Peyer's patch (tissue), 4 donors: ENCODE data around the gene SLC9A7. TPM values are rescaled to one million over a fixed set of nuclear protein-coding genes. Genes with fewer than 3 reads are reported as not detected.

ENCODE experiments used
- DNase-seq, 3 donors: peaks; one replicate each; pipeline ENCODE4 v3.0.0-alpha.2; 2017 to 2019
- H3K27ac ChIP-seq, 4 donors: fragments of 200-600 bp; sonication (generic); one replicate each; pipeline ENCODE4 v1.5.1; 2016 to 2019
- H3K27me3 ChIP-seq, 2 donors: fragments of 200-600 bp; sonication (generic); one replicate each; pipeline ENCODE4 v1.5.1; 2019
- H3K36me3 ChIP-seq, 3 donors: fragments of 200-600 bp; sonication (generic); one replicate each; pipeline ENCODE4 v1.5.1; 2016 to 2019
- H3K4me1 ChIP-seq, 4 donors: fragments of 200-600 bp; sonication (generic); one replicate each; pipeline ENCODE4 v1.5.1; 2016 to 2019
- H3K4me3 ChIP-seq, 4 donors: fragments of 200-600 bp; sonication (generic); 1 replicate in 3 of 4; 2 replicates in 1 of 4; pipeline ENCODE4 v1.5.1; 2016 to 2019; ENCODE audit warnings: mild to moderate bottlenecking in 1 of 4
- H3K9me3 ChIP-seq, 4 donors: fragments of 200-600 bp; sonication (generic); one replicate each; pipeline ENCODE4 v1.5.1; 2016 to 2019; ENCODE audit warnings: mild to moderate bottlenecking in 1 of 4
- POLR2A ChIP-seq, 2 donors: fragments of 450-650 bp; IDR thresholded peaks; one replicate each; pipeline ENCODE4 v1.5.1; 2017; ENCODE audit warnings: antibody characterized with exemption in 2 of 2, mild to moderate bottlenecking in 2 of 2, moderate library complexity in 2 of 2
- total RNA-seq, 4 donors: library from RNA; depleted of rRNA; stranded (reverse); fragments of >200 nt; gene quantifications; one replicate each; pipeline ENCODE4 v1.1.0, GENCODE V29; 2016
- TF ChIP-seq, protein P1 (sequence below), 6 experiments: fragments of 450-650 bp in 4 of 6; fragments of 200-600 bp in 2 of 6; sonication (generic) in 1 of 6; IDR thresholded peaks; one replicate each; pipeline ENCODE4 v1.5.1; 2017 to 2019; ENCODE audit warnings: antibody characterized with exemption in 6 of 6, mild to moderate bottlenecking in 3 of 6, moderate library complexity in 1 of 6

The SLC9A7 gene
- total RNA-seq, 4 donors from 2014 or later, result 0.35 to 9.1 (median 2.2) TPM

- no peak overlapping the region for H3K27ac ChIP-seq
- H3K4me1 ChIP-seq, result peaks cover 0 to 4% (median 0%) of the 10 kb centered on the region in 4 donors
- no peak for DNase-seq
- no peak overlapping the region for H3K4me3 ChIP-seq
- H3K27me3 ChIP-seq, result no peaks in the 10 kb centered on the region
- no peaks in the 10 kb centered on the region for H3K9me3 ChIP-seq
- TF ChIP-seq, protein P1, sequence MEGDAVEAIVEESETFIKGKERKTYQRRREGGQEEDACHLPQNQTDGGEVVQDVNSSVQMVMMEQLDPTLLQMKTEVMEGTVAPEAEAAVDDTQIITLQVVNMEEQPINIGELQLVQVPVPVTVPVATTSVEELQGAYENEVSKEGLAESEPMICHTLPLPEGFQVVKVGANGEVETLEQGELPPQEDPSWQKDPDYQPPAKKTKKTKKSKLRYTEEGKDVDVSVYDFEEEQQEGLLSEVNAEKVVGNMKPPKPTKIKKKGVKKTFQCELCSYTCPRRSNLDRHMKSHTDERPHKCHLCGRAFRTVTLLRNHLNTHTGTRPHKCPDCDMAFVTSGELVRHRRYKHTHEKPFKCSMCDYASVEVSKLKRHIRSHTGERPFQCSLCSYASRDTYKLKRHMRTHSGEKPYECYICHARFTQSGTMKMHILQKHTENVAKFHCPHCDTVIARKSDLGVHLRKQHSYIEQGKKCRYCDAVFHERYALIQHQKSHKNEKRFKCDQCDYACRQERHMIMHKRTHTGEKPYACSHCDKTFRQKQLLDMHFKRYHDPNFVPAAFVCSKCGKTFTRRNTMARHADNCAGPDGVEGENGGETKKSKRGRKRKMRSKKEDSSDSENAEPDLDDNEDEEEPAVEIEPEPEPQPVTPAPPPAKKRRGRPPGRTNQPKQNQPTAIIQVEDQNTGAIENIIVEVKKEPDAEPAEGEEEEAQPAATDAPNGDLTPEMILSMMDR (IDR thresholded peaks at IDR 0.05), result no peak
- TF ChIP-seq POLR2A (IDR thresholded peaks at IDR 0.05), result no peak
- no peaks in the 10 kb centered on the region for H3K36me3 ChIP-seq
Measured at GRCh38 chrX:46707274-46707965, 51.5 kb downstream of the SLC9A7 start.

DNA sequence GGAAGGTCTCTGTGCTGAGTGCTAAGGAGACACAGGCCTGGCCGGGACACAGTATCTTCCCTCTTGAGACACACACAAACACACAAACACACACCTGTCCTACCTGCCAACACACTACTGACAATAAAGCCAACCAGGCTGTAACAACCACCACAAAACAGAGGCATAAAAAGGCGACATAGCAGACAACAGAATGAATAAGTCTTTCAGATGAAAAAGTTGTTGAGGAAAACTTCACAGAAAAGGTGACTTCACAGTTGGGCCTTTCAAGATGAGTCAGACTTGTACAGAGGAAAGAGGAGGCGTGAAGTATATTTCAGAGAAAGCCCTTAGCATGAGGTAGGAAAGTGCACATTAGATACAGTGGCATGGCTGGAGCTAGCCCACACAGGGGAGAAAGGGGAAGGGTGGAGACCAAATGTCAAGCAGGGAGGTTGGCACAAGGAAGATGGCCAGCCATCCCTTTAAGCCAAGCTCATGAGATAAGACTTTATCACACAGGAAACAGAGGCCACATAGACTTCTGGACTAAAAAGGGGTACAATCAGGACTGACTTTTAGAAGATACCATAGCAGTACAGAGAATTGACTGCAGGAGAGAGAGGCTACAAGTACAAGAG is 54.0 kb downstream of the SLC9A7 start:
- Histone ChIP-seq H3K27ac (no peak overlapping the region), H3K27me3 (no peaks in the 10 kb centered on the region), H3K4me3 (no peak overlapping the region), H3K36me3 (no peaks in the 10 kb centered on the region), H3K9me3 (no peaks in the 10 kb centered on the region), H3K4me1 (no peaks in the 10 kb centered on the region)
- DNase-seq, result no peak
- TF ChIP-seq, protein P1 (IDR thresholded peaks at IDR 0.05), result no peak
- no peak for TF ChIP-seq POLR2A (IDR thresholded peaks at IDR 0.05)

DNA sequence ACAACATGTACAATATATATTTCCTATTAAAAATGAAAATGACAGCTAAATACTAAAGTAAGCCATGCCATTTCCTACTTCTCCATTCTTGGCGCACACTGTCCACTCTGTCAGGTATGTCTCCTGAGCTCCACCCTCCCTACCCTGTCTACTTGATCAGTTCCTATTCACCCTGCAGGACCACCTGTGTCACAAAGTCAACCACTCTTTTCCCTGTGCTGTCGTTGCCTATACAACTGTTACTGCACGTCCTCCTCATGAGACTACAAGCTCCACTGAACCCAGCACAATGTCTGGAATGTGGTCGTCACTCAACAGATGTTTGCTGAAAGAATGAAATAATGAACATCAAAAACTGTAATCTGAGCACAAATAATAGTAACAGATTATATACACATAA is 54.9 kb downstream of the SLC9A7 start:
- no peak overlapping the region for H3K27ac ChIP-seq
- no peaks in the 10 kb centered on the region for H3K9me3 ChIP-seq
- no peaks in the 10 kb centered on the region for H3K36me3 ChIP-seq
- no peak for DNase-seq
- TF ChIP-seq, protein P1 (IDR thresholded peaks at IDR 0.05), result no peak
- no peak for TF ChIP-seq POLR2A (IDR thresholded peaks at IDR 0.05)
- H3K4me1 ChIP-seq, result no peaks in the 10 kb centered on the region
- no peaks in the 10 kb centered on the region for H3K27me3 ChIP-seq
- no peak overlapping the region for H3K4me3 ChIP-seq

GRCh38 chrX:46698691-46699090 is 60.2 kb downstream of the SLC9A7 start:
- H3K27ac ChIP-seq, result no peak overlapping the region
- no peaks in the 10 kb centered on the region for H3K36me3 ChIP-seq
- H3K9me3 ChIP-seq, result no peaks in the 10 kb centered on the region
- no peaks in the 10 kb centered on the region for H3K4me1 ChIP-seq
- TF ChIP-seq POLR2A (IDR thresholded peaks at IDR 0.05), result no peak
- TF ChIP-seq, protein P1 (IDR thresholded peaks at IDR 0.05), result no peak
- no peaks in the 10 kb centered on the region for H3K27me3 ChIP-seq
- H3K4me3 ChIP-seq, result no peak overlapping the region
- DNase-seq, result no peak

DNA sequence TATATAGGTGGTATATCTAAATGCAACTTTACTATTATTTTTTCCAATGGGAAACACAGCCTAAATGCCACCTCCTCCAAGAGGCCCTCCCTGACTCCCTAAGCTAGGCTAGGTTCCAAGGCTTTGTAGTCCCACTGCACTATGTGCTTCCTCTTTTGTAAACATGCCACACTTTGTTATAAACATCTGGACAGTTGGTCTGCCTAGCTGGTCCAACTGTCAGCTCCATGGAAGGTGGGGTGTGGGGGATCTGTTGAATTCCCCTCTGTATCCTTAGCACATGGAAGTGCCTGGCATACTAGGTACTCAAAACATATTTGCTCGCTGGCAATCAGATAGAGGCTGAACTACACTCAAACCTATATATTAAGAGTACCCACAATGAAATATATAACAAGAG is 63.4 kb downstream of the SLC9A7 start:
- no peak overlapping the region for H3K27ac ChIP-seq
- no peak overlapping the region for H3K4me3 ChIP-seq
- no peaks in the 10 kb centered on the region for H3K4me1 ChIP-seq
- H3K9me3 ChIP-seq, result no peaks in the 10 kb centered on the region
- H3K36me3 ChIP-seq, result no peaks in the 10 kb centered on the region
- DNase-seq, result no peak
- no peaks in the 10 kb centered on the region for H3K27me3 ChIP-seq
- TF ChIP-seq, protein P1 (IDR thresholded peaks at IDR 0.05), result no peak
- no peak for TF ChIP-seq POLR2A (IDR thresholded peaks at IDR 0.05)
